ENCODE results near the gene IFT81.
"Not testable (repeated sequence)": the region's sequence is repeated elsewhere in the genome, so short reads cannot be mapped to it uniquely, and the experiment has no call there.

IFT81 gene

GRCh38 chr12:110108309-110109036 is 15.7 kb upstream of the IFT81 start:
- DNase-seq: no peak

DNA sequence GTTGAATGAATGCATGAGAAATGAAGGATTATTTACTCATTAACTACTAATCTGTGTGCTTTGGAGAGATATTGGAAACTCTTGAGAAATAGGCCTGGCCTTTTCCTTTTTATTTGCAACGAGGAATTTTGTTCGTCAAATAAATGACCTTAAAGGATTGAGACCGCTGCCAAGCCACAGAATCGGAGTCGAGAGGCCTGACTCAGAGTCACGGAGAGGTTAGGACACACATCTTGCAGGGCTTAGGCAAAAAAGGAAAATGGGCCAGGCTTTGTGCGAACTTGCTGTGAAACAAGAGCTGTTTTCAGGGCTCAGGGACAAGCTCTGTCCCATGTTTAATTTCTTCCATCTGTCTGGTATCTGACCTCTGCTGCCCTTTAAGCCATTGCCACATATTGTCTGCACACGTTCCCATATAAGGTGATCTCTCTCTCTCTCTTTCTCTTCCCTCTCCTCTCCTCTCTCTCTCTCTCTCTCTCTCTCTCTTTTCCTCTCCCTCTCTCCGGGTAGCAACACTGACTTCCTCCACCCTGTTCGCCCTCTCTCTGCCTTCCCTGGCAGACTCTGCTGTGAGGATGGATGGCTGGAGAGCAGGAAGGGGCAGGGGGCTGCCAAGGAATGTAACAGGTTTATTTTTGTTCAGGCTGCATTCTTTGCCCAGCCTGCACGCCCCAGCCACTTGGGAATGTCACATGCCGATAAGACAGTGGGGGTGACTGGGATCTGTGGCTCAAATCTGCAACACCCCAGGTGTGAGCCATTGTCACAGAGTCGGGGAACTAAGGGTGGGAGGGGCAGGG is 14.9 kb upstream of the IFT81 start:
- DNase-seq: no peak

- DNase-seq: no peak
Measured at GRCh38 chr12:110109837-110110535, 14.2 kb upstream of the IFT81 start.

DNA sequence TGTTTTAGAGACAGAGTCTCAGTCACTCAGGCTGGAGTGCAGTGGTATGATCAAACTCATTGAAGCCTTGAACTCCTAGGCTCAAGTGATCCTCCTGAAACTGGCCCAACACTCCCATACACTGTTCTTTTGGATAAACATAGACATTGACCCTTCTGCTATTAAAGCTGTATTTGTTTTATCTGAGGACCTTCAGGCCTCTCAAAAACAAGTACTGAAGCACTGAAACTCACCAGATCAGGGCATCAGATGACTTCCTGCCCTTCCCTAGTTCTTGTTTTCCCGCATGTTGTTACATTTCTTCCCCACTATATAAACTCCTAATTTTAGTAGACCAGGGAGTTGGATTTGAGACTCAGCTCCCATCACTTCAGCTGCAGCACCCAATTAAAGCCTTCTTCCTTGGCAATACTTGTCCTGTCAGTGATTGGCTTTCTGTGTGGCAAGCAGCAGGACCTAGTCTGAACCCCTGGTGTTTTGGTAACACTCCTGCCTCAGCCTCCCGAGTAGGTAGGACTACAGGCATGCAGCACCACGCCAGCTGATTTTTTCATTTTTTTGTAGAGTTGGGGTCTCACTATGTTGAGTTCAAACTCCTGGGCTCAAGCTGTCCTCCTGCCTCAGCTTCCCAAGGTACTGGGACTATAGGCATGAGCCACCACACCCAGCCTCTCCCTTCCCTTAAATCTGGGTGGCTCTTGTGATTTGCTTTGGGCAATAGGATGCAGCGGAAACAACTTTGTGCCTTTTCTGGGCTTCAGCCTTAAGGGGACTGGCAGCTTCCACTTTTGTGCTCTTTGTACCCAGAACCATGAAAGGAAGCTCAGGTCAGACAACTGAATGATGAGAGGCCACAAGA is 12.5 kb upstream of the IFT81 start:
- DNase-seq: no peak

- no peak for DNase-seq
Measured at GRCh38 chr12:110112335-110112660, 11.9 kb upstream of the IFT81 start.

- DNase-seq: no peak
Measured at GRCh38 chr12:110114528-110114937, 9.6 kb upstream of the IFT81 start.

DNA sequence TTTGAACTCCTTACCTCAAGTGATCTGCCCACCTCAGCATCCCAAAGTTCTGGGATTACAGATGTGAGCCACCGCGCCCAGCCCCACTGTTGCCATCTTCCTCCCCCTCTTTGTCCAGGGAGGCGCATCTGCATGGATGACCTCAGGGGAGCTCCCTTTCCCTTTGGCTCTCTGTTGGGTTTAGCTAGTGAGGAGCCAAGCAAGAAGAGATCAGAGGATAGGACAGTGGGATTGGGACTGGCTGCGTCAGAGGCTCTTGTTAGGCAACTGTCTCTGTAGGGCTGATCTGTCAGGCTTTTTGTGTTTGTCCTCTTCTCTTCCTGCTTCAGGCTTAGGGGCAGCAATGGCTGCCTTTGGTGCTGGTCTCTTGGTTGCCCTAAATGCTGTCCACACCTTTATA is 8.5 kb upstream of the IFT81 start:
- no peak for DNase-seq

- no peak for DNase-seq
Measured at GRCh38 chr12:110116623-110117022, 7.5 kb upstream of the IFT81 start.

DNA sequence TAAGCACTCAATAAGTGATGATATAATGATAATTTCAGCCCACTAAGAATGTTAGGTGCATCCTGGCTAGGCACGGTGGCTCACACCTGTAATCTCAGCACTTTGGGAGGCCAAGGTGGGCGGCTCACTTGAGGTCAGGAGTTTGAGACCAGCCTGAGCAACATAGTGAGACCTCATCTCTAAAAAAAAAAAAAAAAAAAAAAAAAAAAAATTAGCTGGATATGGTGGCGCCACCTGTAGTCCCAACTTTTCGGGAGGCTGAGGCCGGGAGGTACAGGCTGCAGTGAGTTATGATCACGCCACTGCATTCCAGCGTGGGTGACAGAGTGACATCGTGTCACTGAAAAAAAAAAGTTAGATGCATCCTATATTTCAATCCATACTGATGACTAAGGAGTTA is 6.9 kb upstream of the IFT81 start:
- not testable (repeated sequence) for DNase-seq

GRCh38 chr12:110117956-110118685 is 6.0 kb upstream of the IFT81 start:
- DNase-seq: no peak

DNA sequence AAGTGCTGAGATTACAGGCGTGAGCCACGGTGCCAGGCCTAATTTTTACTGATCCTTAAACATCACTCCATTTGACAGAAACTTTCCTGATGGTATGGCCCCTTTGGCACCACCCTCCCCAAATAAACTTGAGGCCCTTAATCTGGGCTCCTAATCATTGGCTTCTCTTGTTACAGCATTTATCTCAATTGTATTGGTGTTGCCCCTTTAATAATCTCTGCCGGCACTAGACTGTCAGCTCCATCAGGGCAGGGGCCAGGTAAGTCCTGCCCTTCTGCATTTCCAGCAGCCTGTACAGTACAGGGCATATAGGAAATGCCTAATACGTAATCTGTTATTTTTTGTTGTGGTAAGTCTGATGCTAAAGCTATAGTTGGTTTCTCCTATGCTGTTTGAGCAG is 1.2 kb upstream of the IFT81 start:
- DNase-seq: no peak

- DNase-seq: no peak
Measured at GRCh38 chr12:110123919-110124268, 263 bp upstream of the IFT81 start.

GRCh38 chr12:110126557-110126956 is 2.4 kb downstream of the IFT81 start:
- DNase-seq: no peak

DNA sequence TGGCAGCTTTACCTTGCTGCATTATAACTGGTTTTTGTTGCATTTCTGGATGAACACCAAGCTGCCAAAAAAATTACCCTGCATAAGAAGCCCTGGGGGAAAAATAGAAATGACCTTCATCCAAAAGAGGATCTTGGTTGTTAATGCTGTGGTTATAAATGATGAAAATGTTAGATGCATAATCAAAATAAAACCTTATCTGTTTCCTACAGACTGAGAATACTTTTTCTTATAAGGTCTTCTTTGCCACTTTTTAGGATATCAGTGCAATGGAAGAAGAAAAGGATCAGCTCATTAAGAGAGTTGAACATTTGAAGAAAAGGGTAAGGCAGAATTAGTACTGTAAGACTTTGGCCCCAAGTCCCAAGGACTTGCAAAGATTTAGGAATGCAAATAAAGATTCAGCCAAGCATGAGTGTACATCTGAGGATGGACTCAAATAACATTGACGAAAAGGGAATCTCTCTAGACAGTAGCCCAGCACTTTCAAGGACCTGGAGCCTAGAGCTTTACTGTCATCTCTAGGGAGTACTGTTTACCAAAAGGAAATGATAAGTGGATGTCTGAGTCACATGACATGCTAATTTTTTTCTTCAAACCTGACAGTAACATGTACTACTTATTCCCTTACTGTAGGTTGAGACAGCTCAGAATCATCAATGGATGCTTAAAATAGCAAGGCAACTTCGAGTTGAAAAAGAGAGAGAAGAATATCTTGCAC is 10.7 kb downstream of the IFT81 start:
- no peak for DNase-seq

DNA sequence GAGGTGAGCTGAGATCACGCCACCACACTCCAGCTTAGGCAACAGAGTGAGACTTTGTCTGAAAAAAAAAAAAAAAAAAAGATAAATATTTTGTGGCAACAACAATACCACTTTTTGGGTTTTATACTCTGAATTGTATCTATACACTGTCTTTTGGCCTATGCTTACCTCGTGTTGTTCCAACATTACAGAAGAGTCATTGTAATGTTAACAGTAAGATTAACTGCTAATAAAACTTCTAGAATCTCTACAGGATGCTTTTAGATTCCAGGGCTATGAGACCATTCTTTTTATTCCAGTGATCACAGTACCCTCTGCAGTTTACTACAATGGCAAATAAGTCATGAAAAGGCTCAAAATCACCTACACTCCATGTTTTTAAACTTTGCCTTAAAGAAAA is 11.6 kb downstream of the IFT81 start:
- no peak for DNase-seq

DNA sequence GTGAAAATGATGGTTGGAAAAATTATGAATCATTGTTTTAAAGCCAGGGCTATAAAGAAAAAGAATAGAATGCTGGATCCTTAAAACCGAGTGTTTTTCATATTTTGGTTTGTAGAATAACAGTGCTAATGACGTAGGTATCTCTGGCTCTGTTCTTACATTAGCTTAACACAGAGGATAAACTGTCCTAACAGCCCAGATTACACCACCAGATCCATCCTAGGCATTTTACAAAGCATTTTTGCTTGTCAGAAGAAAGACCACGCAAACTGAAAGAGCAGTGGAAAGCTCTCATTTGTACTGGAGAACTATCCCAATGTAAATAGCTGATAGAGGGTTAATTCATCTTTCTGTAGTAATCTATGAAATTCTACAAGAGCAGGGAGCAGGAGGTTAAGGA is 13.6 kb downstream of the IFT81 start:
- DNase-seq: no peak

GRCh38 chr12:110141389-110141788 is 17.2 kb downstream of the IFT81 start:
- no peak for DNase-seq

- no peak for DNase-seq
Measured at GRCh38 chr12:110146986-110147385, 22.8 kb downstream of the IFT81 start.

- DNase-seq: no peak
Measured at GRCh38 chr12:110149086-110149660, 25.0 kb downstream of the IFT81 start.

- no peak for DNase-seq
Measured at GRCh38 chr12:110156766-110157165, 32.6 kb downstream of the IFT81 start.

DNA sequence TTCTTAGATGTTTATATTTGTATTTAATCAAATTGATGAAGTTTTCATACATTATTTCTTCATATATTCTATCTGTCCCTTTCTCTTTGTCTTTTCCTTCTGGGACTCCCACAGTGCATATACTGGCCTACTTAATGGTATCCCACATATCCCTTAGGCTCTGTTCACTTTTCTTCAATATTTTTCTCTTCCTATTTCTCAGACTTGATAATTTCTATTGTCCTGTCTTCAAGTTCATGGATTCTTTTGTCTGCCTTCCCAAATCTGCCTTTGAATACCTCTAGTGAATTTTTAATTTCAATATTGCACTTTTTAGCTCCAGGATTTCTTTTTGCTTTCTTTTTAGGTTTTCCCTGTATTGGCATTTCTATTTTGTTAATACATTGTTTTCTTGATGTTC is 33.4 kb downstream of the IFT81 start:
- no peak for DNase-seq

All from stimulated activated naive CD4-positive, alpha-beta T cell treated with Interleukin-2 at 50 U/mL for 16 hours (primary cell).